Glutamatergic neuron (in vitro differentiated cells): ENCODE measurements around the gene CRHR1. TPM values are rescaled to one million over a fixed set of nuclear protein-coding genes. Genes with fewer than 3 reads are reported as not detected.

Experiments used
- DNase-seq: peaks from one replicate; pipeline ENCODE4 v3.0.0; 2022
- H3K27ac Mint-ChIP-seq: one replicate; pipeline ENCODE4 v1.8.0; 2020; ENCODE audit warnings: mild to moderate bottlenecking, mixed read lengths, inconsistent platforms; ENCODE audit not compliant: unreplicated experiment
- H3K27me3 Mint-ChIP-seq: one replicate; pipeline ENCODE4 v1.8.0; 2020; ENCODE audit warnings: mild to moderate bottlenecking, moderate library complexity, mixed read lengths, inconsistent platforms; ENCODE audit not compliant: unreplicated experiment
- H3K36me3 Mint-ChIP-seq: one replicate; pipeline ENCODE4 v1.8.0; 2020; ENCODE audit warnings: mild to moderate bottlenecking, mixed read lengths, inconsistent platforms; ENCODE audit not compliant: unreplicated experiment
- H3K4me1 Mint-ChIP-seq: one replicate; pipeline ENCODE4 v1.8.0; 2020; ENCODE audit warnings: mild to moderate bottlenecking, low read depth, mixed read lengths, inconsistent platforms; ENCODE audit not compliant: unreplicated experiment
- H3K4me3 Mint-ChIP-seq: one replicate; pipeline ENCODE4 v1.8.0; 2020; ENCODE audit warnings: mild to moderate bottlenecking, mixed read lengths, inconsistent platforms; ENCODE audit not compliant: unreplicated experiment
- H3K9me3 Mint-ChIP-seq: one replicate; pipeline ENCODE4 v1.8.0; 2020; ENCODE audit warnings: mild to moderate bottlenecking, moderate library complexity, mixed read lengths, inconsistent platforms; ENCODE audit not compliant: unreplicated experiment
- total RNA-seq: library from RNA; stranded (reverse); fragmentation: NEBNext Ultra II Directional; extraction: Animal tissue kit (Norgen Biotek cat#: 25700); gene quantifications from one replicate; pipeline ENCODE4 v1.2.1, GENCODE V29; 2021; ENCODE audit not compliant: unreplicated experiment
- TF ChIP-seq, protein P1 (sequence below): fragments of 200-600 bp; sonication (generic); IDR thresholded peaks from one replicate; pipeline ENCODE4 v1.5.0; 2021; ENCODE audit not compliant: partially characterized antibody, unreplicated experiment

Gene CRHR1
- total RNA-seq, 1 donor from 2014 or later, result 0.71 TPM

DNA sequence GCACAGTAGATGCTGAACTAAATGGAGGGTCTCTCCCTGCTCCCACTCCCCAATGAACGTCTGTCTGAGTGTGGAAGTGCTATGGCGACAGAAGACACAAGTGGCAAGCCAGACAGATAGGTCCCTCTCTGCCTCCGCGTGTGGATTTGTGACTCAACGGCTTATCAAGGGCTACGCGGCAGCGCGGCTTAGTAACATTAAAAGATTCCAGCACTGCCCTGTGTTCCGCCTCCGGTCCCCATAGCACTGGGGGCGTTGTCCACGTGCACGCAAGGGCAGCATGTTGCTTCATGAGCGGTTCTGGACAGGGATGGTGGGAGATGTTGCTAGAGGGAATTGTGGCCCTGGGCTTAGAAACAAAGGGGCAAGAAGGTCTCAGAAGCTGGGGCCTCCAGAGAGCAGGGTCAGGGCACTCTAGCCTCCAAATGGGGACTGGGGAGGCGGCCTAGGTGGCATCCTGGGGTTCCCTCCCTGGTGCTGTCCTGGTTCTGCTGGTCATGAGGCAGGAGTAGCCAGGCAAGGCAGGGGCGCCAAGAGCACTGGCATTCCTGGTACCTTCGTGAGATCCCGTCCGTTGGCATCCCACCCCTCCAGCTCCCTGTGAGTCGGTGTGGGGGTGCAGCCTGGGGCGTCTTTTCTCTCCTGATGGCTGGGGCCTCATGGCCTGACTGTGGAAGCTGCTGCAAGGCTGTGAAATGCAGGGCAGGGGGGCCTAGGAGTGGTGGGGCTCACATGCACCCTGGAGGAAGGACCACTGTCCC lies 9.1 kb downstream of the CRHR1 start:
- no peak for DNase-seq
- Mint-ChIP-seq H3K36me3 (no peaks in the 10 kb centered on the region), H3K4me1 (peaks cover 12% of the 10 kb centered on the region), H3K27ac (no peak overlapping the region), H3K9me3 (peaks cover 7% of the 10 kb centered on the region), H3K4me3 (no peak overlapping the region), H3K27me3 (peaks cover 10% of the 10 kb centered on the region)
- TF ChIP-seq, protein P1, sequence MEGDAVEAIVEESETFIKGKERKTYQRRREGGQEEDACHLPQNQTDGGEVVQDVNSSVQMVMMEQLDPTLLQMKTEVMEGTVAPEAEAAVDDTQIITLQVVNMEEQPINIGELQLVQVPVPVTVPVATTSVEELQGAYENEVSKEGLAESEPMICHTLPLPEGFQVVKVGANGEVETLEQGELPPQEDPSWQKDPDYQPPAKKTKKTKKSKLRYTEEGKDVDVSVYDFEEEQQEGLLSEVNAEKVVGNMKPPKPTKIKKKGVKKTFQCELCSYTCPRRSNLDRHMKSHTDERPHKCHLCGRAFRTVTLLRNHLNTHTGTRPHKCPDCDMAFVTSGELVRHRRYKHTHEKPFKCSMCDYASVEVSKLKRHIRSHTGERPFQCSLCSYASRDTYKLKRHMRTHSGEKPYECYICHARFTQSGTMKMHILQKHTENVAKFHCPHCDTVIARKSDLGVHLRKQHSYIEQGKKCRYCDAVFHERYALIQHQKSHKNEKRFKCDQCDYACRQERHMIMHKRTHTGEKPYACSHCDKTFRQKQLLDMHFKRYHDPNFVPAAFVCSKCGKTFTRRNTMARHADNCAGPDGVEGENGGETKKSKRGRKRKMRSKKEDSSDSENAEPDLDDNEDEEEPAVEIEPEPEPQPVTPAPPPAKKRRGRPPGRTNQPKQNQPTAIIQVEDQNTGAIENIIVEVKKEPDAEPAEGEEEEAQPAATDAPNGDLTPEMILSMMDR, result no peak

DNA sequence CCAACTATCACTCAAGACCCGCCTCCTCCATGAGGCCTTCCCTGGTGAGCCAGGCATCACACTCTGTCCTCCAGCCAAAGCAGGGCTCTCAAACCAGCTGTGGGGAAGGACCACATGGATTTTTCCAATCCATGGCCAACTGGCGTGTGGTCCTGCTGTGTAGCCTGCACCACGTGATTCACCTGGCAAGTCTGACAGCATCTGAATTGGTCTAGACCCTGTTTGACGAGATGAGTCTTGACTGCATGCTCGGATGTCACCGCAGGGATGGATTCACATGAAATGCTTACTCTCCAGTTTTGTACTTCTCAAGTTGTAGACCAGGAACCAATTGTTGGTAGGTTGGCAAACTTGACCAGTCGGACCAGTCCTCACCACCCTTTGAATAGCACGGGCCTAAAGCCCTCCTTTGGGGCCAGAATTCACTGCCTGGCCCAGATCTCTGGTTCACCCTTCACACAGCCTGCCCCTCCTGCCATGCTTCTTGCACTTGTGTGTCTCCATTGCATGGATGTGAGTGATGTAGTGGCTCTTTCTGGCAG lies 9.9 kb downstream of the CRHR1 start:
- Mint-ChIP-seq H3K4me3 (no peak overlapping the region), H3K27me3 (peaks cover 10% of the 10 kb centered on the region), H3K9me3 (peaks cover 7% of the 10 kb centered on the region), H3K4me1 (peaks cover 8% of the 10 kb centered on the region), H3K27ac (no peak overlapping the region), H3K36me3 (no peaks in the 10 kb centered on the region)
- TF ChIP-seq, protein P1, result no peak
- no peak for DNase-seq

DNA sequence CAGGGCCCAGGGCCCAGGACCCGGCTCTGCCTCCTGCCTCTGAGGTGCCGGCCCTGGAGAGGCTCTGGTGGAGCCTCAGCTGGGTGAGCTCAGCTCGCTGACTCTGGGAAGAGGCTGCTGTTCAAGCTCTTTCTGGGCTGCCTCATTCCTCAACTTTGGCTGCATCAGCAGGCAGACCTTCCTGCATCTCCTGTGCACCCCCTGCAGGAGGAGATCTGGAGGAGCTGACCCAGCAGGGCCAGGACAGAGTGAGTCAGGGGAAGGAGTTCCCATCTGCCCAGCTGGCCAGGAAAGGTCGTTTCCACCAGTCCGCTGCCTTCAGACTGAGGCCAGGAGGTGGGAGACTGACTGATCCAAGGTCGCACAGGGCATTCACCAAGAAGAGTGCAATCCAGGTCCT lies 10.7 kb downstream of the CRHR1 start:
- Mint-ChIP-seq H3K36me3 (no peaks in the 10 kb centered on the region), H3K27me3 (peaks cover 9% of the 10 kb centered on the region)

DNA sequence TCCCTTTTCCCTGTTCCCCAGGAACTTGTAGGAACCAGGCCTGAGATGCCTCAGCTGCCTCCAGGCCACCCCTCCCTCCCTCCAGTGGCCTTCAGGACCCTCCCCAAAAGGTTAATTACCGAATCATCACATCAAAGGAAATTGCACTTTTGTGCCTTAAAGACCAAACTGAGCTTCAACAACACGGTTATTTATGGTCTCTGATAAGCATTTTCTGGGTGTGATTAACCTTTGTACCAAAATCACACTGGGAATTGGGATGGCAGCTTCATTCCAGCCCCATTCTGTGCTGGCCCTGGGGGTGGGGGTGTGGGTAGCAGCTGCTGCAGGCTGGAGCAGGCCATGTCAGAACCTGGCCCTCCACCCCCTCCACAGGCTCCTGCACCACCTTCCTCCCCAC lies 16.7 kb downstream of the CRHR1 start:
- TF ChIP-seq, protein P1, result no peak
- peaks cover 6% of the 10 kb centered on the region for H3K27me3 Mint-ChIP-seq
- peaks cover 3% of the 10 kb centered on the region for H3K4me1 Mint-ChIP-seq
- DNase-seq, result no peak
- H3K4me3 Mint-ChIP-seq, result no peak overlapping the region
- H3K36me3 Mint-ChIP-seq, result no peaks in the 10 kb centered on the region
- peaks cover 4% of the 10 kb centered on the region for H3K9me3 Mint-ChIP-seq
- no peak overlapping the region for H3K27ac Mint-ChIP-seq

More for the DNA sequence above, 10.7 kb downstream of the CRHR1 start:
- no peak overlapping the region for H3K27ac Mint-ChIP-seq
- H3K4me1 Mint-ChIP-seq, result peaks cover 4% of the 10 kb centered on the region
- H3K9me3 Mint-ChIP-seq, result peaks cover 7% of the 10 kb centered on the region
- TF ChIP-seq, protein P1, result no peak
- no peak for DNase-seq
- no peak overlapping the region for H3K4me3 Mint-ChIP-seq

DNA sequence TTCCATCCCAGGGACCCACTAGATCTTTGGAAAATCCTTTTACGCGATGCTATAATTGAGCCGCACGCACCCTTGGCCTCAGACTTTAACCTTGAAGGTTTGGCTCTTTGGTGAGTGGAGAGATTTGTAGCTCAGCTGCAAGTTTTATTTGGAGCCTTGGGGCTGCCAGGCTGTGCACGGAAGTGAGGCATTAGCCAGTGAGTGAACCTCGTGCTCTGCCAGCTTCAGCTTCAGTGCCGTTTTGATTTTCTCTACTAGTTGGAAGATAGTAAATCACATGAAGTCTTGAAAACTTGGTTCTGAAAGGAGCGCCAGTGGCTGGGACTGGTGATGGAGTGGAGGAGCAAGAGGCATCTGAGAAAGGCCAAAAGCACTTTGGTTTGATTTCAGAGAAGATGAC lies 17.3 kb downstream of the CRHR1 start:
- no peak for DNase-seq
- Mint-ChIP-seq H3K36me3 (no peaks in the 10 kb centered on the region), H3K4me3 (no peak overlapping the region), H3K27ac (no peak overlapping the region), H3K27me3 (peaks cover 6% of the 10 kb centered on the region), H3K9me3 (peaks cover 4% of the 10 kb centered on the region), H3K4me1 (peaks cover 3% of the 10 kb centered on the region)
- TF ChIP-seq, protein P1, result no peak
